SU-DHL-6 (cell line): ENCODE measurements around the gene CACNB3.

Experiments
- EZH2phosphoT487 ChIP-seq: fragments of 200-600 bp; sonication (generic), shearing (Covaris generic); conservative IDR thresholded peaks from 2 replicates; pipeline ENCODE4 v1.6.1; 2018; ENCODE audit warnings: mild to moderate bottlenecking, antibody characterized with exemption, low read length, moderate library complexity, mixed read lengths
- TF ChIP-seq, protein P1 (sequence below): fragments of 200-600 bp; sonication (generic); IDR thresholded peaks from one replicate; pipeline ENCODE4 v1.5.1; 2017; ENCODE audit warnings: antibody characterized with exemption, mild to moderate bottlenecking, low read length, moderate library complexity; ENCODE audit not compliant: insufficient read depth, poor library complexity, severe bottlenecking

DNA sequence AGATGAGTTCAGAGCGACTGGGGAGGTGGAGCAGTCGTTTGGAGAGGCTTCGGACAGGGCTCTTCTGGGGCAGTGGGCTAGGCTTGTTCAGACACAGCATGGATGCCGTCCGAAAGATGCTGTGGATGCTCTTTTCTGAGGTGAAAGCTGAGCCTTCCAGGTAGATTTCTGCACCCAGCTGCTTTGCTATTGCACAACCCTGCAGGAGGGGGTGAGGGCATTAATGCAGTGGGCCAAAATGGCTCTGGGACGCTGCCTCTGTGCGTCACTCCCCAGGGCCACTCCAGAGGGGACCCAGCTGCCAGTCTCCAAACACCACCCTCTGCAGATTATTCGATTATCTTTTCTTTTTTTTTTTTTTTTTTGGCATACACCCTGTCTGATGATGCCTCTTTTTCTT is 39.7 kb downstream of the CACNB3 start:
- TF ChIP-seq, protein P1, sequence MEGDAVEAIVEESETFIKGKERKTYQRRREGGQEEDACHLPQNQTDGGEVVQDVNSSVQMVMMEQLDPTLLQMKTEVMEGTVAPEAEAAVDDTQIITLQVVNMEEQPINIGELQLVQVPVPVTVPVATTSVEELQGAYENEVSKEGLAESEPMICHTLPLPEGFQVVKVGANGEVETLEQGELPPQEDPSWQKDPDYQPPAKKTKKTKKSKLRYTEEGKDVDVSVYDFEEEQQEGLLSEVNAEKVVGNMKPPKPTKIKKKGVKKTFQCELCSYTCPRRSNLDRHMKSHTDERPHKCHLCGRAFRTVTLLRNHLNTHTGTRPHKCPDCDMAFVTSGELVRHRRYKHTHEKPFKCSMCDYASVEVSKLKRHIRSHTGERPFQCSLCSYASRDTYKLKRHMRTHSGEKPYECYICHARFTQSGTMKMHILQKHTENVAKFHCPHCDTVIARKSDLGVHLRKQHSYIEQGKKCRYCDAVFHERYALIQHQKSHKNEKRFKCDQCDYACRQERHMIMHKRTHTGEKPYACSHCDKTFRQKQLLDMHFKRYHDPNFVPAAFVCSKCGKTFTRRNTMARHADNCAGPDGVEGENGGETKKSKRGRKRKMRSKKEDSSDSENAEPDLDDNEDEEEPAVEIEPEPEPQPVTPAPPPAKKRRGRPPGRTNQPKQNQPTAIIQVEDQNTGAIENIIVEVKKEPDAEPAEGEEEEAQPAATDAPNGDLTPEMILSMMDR: no peak
- TF ChIP-seq EZH2phosphoT487: no peak
